ENCODE results near the gene SERPINH1.

The SERPINH1 gene

GRCh38 chr11:75525433-75526191 is 36.4 kb upstream of the SERPINH1 start, which contains the start of gene GDPD5:
TSS of gene GDPD5 (minus strand) at chr11:75525941. CDS start at chr11:75477735, 48,206 bp downstream.
- CTCF ChIA-PET, result interaction anchor here (0.7 to 1.8 kb wide), 5 partner anchors 29 to 136 kb away, joined by 3 to 10 read pairs (median 4); no protein-coding TSS in a partner anchor
- H3K27ac Mint-ChIP-seq, result peak within 1 kb of the TSS; percentile 75
- H3K4me3 Mint-ChIP-seq, result peak within 1 kb of the TSS; percentile 86
- H3K4me1 Mint-ChIP-seq, result peaks cover 37% of the 10 kb centered on the region
- no peaks in the 10 kb centered on the region for H3K9me3 Mint-ChIP-seq
- DNase-seq, result peak; percentile 96
- peaks cover 4% of the 10 kb centered on the region for H3K36me3 Mint-ChIP-seq
- peaks cover 63% of the 10 kb centered on the region for H3K27me3 Mint-ChIP-seq

- no peak for DNase-seq
- peaks cover 4% of the 10 kb centered on the region for H3K36me3 Mint-ChIP-seq
- H3K4me3 Mint-ChIP-seq, result peak overlapping the region; percentile 80
- no peaks in the 10 kb centered on the region for H3K9me3 Mint-ChIP-seq
- peaks cover 42% of the 10 kb centered on the region for H3K4me1 Mint-ChIP-seq
- peaks cover 58% of the 10 kb centered on the region for H3K27me3 Mint-ChIP-seq
- CTCF ChIA-PET, result interaction anchor here (0.9 to 1.8 kb wide), 3 partner anchors 75 to 137 kb away, joined by 4 to 10 read pairs (median 5); no protein-coding TSS in a partner anchor
- H3K27ac Mint-ChIP-seq, result peak overlapping the region; percentile 75
Observed at GRCh38 chr11:75526192-75526541, 35.9 kb upstream of the SERPINH1 start.

- DNase-seq, result no peak
- peaks cover 4% of the 10 kb centered on the region for H3K36me3 Mint-ChIP-seq
- peaks cover 58% of the 10 kb centered on the region for H3K27me3 Mint-ChIP-seq
- H3K4me1 Mint-ChIP-seq, result peaks cover 52% of the 10 kb centered on the region
- CTCF ChIA-PET, result interaction anchor here (1.8 to 8.6 kb wide), 2 partner anchors 82 to 138 kb away, joined by 4 to 174 read pairs; no protein-coding TSS in a partner anchor
- H3K9me3 Mint-ChIP-seq, result no peaks in the 10 kb centered on the region
- H3K4me3 Mint-ChIP-seq, result peak overlapping the region; percentile 80
- no peak overlapping the region for H3K27ac Mint-ChIP-seq
Observed at GRCh38 chr11:75527130-75527529, 34.9 kb upstream of the SERPINH1 start.

DNA sequence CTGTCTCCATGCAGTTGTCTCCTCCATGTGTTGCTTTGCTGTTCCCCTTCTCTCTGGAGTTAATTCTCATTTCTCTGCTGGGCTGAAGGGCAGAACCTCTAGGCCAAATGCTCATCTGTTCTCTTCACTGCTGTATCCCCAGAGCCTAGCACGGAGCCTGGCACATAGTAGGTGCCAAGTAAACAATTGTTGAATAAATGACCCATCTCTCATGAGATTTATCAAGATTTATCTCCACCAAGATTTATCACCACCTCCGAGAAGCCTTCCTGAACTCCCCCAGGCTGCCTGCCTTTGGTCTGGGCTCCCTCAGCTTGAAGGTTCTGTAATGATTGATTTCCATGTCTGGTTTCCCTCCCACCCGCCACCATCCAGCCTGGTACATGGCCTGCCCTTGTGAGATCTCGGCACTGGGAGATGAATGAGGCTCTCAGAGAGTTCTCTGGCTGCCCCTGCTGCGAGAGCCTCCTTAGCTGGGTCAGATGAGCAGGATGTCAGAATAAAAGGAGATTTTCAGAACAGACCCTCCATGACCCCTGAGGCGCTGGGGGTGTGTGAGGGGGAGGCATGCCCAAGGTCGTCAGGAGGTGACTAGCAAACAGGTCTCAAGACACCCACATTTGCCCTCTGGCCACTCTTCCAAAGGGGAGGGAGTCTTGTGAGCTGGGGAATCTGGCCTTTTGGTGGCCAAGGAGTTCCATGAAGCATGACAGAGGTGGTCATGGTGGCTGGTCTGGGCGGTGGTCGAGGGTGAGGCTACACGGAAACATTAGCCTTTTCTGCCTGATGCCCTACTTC is 33.9 kb upstream of the SERPINH1 start:
- Mint-ChIP-seq H3K36me3 (peaks cover 4% of the 10 kb centered on the region), H3K4me3 (peak overlapping the region; percentile 80), H3K9me3 (no peaks in the 10 kb centered on the region), H3K4me1 (peaks cover 55% of the 10 kb centered on the region), H3K27me3 (peaks cover 58% of the 10 kb centered on the region), H3K27ac (peak overlapping the region; percentile 8)
- CTCF ChIA-PET, result interaction anchor here (0.6 to 8.6 kb wide), 6 partner anchors 15 to 271 kb away, joined by 3 to 174 read pairs (median 3); no protein-coding TSS in a partner anchor
- DNase-seq, result no peak

DNA sequence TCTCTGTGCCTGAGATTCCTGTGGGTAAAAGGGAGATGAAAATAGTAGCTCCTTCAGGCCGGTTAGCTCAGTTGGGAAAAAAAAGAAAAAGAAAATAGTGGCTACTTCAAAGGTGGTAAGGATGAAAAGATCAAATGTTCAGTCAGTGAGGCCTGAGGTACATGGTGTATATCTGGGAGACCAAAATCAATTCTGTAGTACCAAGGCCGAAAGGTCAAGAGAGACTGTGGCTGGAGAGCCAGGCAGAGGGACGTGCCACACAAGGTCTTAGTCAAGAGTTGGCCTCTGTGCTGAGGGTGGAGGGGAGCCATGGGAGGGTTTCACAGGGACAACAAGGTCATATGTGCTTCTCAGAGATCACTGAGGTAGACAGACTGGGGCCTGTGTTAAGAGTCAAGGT is 31.5 kb upstream of the SERPINH1 start:
- CTCF ChIA-PET, result interaction anchor here (0.6 to 8.6 kb wide), 9 partner anchors 14 to 142 kb away, joined by 3 to 174 read pairs (median 8); no protein-coding TSS in a partner anchor
- H3K4me3 Mint-ChIP-seq, result no peak overlapping the region
- H3K27ac Mint-ChIP-seq, result peak overlapping the region; percentile 35
- H3K27me3 Mint-ChIP-seq, result peaks cover 35% of the 10 kb centered on the region
- no peaks in the 10 kb centered on the region for H3K36me3 Mint-ChIP-seq
- H3K4me1 Mint-ChIP-seq, result peaks cover 58% of the 10 kb centered on the region
- DNase-seq, result no peak
- H3K9me3 Mint-ChIP-seq, result no peaks in the 10 kb centered on the region

GRCh38 chr11:75531325-75531724 is 30.7 kb upstream of the SERPINH1 start:
- Mint-ChIP-seq H3K27me3 (peaks cover 30% of the 10 kb centered on the region), H3K4me3 (no peak overlapping the region), H3K9me3 (no peaks in the 10 kb centered on the region), H3K27ac (peak overlapping the region; percentile 74), H3K4me1 (peaks cover 60% of the 10 kb centered on the region), H3K36me3 (no peaks in the 10 kb centered on the region)
- CTCF ChIA-PET, result interaction anchor here (1.1 to 8.6 kb wide), 18 partner anchors 23 to 252 kb away, joined by 3 to 174 read pairs (median 5); no protein-coding TSS in a partner anchor
- no peak for DNase-seq

- H3K27ac Mint-ChIP-seq, result peak overlapping the region; percentile 19
- H3K4me3 Mint-ChIP-seq, result no peak overlapping the region
- no peaks in the 10 kb centered on the region for H3K9me3 Mint-ChIP-seq
- H3K27me3 Mint-ChIP-seq, result peaks cover 26% of the 10 kb centered on the region
- no peaks in the 10 kb centered on the region for H3K36me3 Mint-ChIP-seq
- peak; percentile 89 for DNase-seq
- H3K4me1 Mint-ChIP-seq, result peaks cover 64% of the 10 kb centered on the region
- CTCF ChIA-PET, result interaction anchor here (0.6 to 8.6 kb wide), 29 partner anchors 8 to 253 kb away, joined by 3 to 174 read pairs (median 4); partner anchors contain the start of gene SERPINH1
Observed at GRCh38 chr11:75532200-75533048, 29.6 kb upstream of the SERPINH1 start.

GRCh38 chr11:75533896-75534258 is 28.2 kb upstream of the SERPINH1 start:
- peaks cover 20% of the 10 kb centered on the region for H3K27me3 Mint-ChIP-seq
- H3K27ac Mint-ChIP-seq, result no peak overlapping the region
- no peak for DNase-seq
- peaks cover 71% of the 10 kb centered on the region for H3K4me1 Mint-ChIP-seq
- no peak overlapping the region for H3K4me3 Mint-ChIP-seq
- CTCF ChIA-PET, result interaction anchor here (0.9 to 8.6 kb wide), 8 partner anchors 11 to 254 kb away, joined by 3 to 174 read pairs (median 6); no protein-coding TSS in a partner anchor
- H3K9me3 Mint-ChIP-seq, result no peaks in the 10 kb centered on the region
- no peaks in the 10 kb centered on the region for H3K36me3 Mint-ChIP-seq

DNA sequence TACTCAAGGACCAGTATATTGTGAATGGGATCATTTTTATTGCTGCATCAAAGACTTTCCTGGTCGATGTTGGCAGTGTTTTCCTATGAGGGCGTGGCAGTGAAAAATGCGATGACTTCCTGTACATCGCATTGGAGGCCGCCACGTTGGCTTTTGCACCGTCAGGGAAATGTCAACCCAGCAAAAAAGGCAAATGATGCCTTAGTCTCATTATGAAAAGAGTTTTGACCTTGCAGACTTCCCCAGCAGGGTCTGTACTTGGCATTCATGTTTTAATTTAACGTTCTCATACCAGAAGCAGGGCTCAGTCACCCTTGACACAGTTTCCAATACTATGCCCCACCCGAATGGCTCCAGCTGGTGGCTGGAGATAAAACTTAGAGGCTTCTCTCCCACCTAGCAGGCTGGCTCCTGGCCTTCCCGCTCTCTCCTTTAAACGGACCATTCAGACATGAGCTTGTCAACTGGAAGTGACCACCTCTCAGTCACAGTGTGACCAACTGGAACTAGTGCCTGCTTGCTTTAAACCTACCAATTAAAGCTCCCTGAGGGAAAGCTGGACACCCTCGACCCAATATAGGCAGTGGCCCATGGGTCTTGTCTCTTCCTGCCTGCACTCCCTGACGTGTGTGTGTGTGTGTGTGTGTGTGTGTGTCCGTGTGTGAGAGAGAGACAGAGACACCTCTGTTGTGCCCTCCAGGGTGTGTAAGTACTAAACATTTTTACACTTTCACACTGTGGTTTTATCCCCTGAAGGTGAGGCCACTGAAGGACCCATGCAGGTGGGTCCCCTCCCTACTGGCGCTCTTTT is 27.6 kb upstream of the SERPINH1 start:
- CTCF ChIA-PET, result interaction anchor here (0.7 to 8.6 kb wide), 10 partner anchors 12 to 254 kb away, joined by 3 to 174 read pairs (median 5); no protein-coding TSS in a partner anchor
- Mint-ChIP-seq H3K4me1 (peaks cover 71% of the 10 kb centered on the region), H3K27me3 (peaks cover 21% of the 10 kb centered on the region), H3K4me3 (no peak overlapping the region), H3K9me3 (no peaks in the 10 kb centered on the region), H3K36me3 (no peaks in the 10 kb centered on the region), H3K27ac (no peak overlapping the region)
- no peak for DNase-seq

GRCh38 chr11:75535071-75535470 is 27.0 kb upstream of the SERPINH1 start:
- H3K27ac Mint-ChIP-seq, result no peak overlapping the region
- peaks cover 71% of the 10 kb centered on the region for H3K4me1 Mint-ChIP-seq
- no peaks in the 10 kb centered on the region for H3K9me3 Mint-ChIP-seq
- peaks cover 23% of the 10 kb centered on the region for H3K27me3 Mint-ChIP-seq
- no peak overlapping the region for H3K4me3 Mint-ChIP-seq
- no peaks in the 10 kb centered on the region for H3K36me3 Mint-ChIP-seq
- no peak for DNase-seq
- CTCF ChIA-PET, result interaction anchor here (0.7 to 8.6 kb wide), 7 partner anchors 12 to 147 kb away, joined by 3 to 174 read pairs (median 5); no protein-coding TSS in a partner anchor

- H3K4me1 Mint-ChIP-seq, result peaks cover 52% of the 10 kb centered on the region
- peak overlapping the region; percentile 74 for H3K27ac Mint-ChIP-seq
- H3K4me3 Mint-ChIP-seq, result no peak overlapping the region
- peaks cover 28% of the 10 kb centered on the region for H3K27me3 Mint-ChIP-seq
- DNase-seq, result peak; percentile 37
- H3K36me3 Mint-ChIP-seq, result no peaks in the 10 kb centered on the region
- no peaks in the 10 kb centered on the region for H3K9me3 Mint-ChIP-seq
- CTCF ChIA-PET, result interaction anchor here (0.6 to 2.2 kb wide), 5 partner anchors 10 to 266 kb away, joined by 3 to 15 read pairs (median 3); no protein-coding TSS in a partner anchor
Observed at GRCh38 chr11:75536786-75537641, 25.0 kb upstream of the SERPINH1 start.

GRCh38 chr11:75537740-75538139 is 24.3 kb upstream of the SERPINH1 start:
- H3K4me3 Mint-ChIP-seq, result no peak overlapping the region
- H3K27me3 Mint-ChIP-seq, result peaks cover 28% of the 10 kb centered on the region
- H3K36me3 Mint-ChIP-seq, result no peaks in the 10 kb centered on the region
- no peak overlapping the region for H3K27ac Mint-ChIP-seq
- DNase-seq, result no peak
- CTCF ChIA-PET, result interaction anchor here (1.0 to 2.2 kb wide), 2 partner anchors 93 to 267 kb away, joined by 3 to 15 read pairs; no protein-coding TSS in a partner anchor
- H3K9me3 Mint-ChIP-seq, result no peaks in the 10 kb centered on the region
- peaks cover 48% of the 10 kb centered on the region for H3K4me1 Mint-ChIP-seq
